Measurements from ENCODE around the gene RET. TPM values are rescaled to one million over a fixed set of nuclear protein-coding genes. Genes with fewer than 3 reads are reported as not detected.

The RET gene
- total RNA-seq, 1 experiment from 2014 or later: not detected

- H3K27ac Mint-ChIP-seq (ENCODE audit: unreplicated experiment): no peak overlapping the region
- no peak for DNase-seq
- no TSS peak for BruUV-seq (replicated peaks)
- CTCF ChIA-PET: no interaction called here
- H3K4me3 Mint-ChIP-seq (ENCODE audit: unreplicated experiment): no peak overlapping the region
- peaks cover 9% of the 10 kb centered on the region for H3K27me3 Mint-ChIP-seq (ENCODE audit: insufficient read depth, unreplicated experiment)
- Histone ChIP-seq H3K27me3 (replicated peaks; ENCODE audit: control insufficient read depth, insufficient read depth, low read length) (no peaks in the 10 kb centered on the region), H3K36me3 (ENCODE audit: control insufficient read depth, insufficient read depth, low read length) (no peaks in the 10 kb centered on the region), H3K9me3 (peaks cover 18% of the 10 kb centered on the region), H3K4me3 (ENCODE audit: low read depth, low read length) (no peak overlapping the region), H3K4me1 (no peaks in the 10 kb centered on the region)
- no peaks in the 10 kb centered on the region for H3K4me1 Mint-ChIP-seq (ENCODE audit: low read depth, unreplicated experiment)
- POLR2A ChIA-PET: no interaction called here
- H3K9me3 Mint-ChIP-seq (ENCODE audit: unreplicated experiment): peaks cover 19% of the 10 kb centered on the region
- intact Hi-C loops (cut with micrococcal nuclease; ENCODE audit: unreplicated experiment): no loop called here
- TF ChIP-seq CTCF (IDR thresholded peaks at IDR 0.05; ENCODE audit: insufficient read depth in 1 of 2, low read depth in 1 of 2, low read length in 1 of 2, severe bottlenecking in 1 of 2, unreplicated experiment in 1 of 2): no peak
- H3K36me3 Mint-ChIP-seq (ENCODE audit: insufficient read depth, unreplicated experiment): no peaks in the 10 kb centered on the region
These were observed 47.8 kb upstream of the RET start for GRCh38 chr10:43029043-43029442.

GRCh38 chr10:43032613-43033012 lies 44.3 kb upstream of the RET start:
- Histone ChIP-seq H3K36me3 (ENCODE audit: control insufficient read depth, insufficient read depth, low read length) (no peaks in the 10 kb centered on the region), H3K4me1 (no peaks in the 10 kb centered on the region), H3K4me3 (ENCODE audit: low read depth, low read length) (no peak overlapping the region), H3K27me3 (replicated peaks; ENCODE audit: control insufficient read depth, insufficient read depth, low read length) (no peaks in the 10 kb centered on the region), H3K9me3 (peaks cover 18% of the 10 kb centered on the region)
- intact Hi-C loops (cut with micrococcal nuclease; ENCODE audit: unreplicated experiment): no loop called here
- Mint-ChIP-seq H3K4me1 (ENCODE audit: low read depth, unreplicated experiment) (no peaks in the 10 kb centered on the region), H3K36me3 (ENCODE audit: insufficient read depth, unreplicated experiment) (no peaks in the 10 kb centered on the region), H3K27ac (ENCODE audit: unreplicated experiment) (no peak overlapping the region), H3K4me3 (ENCODE audit: unreplicated experiment) (no peak overlapping the region), H3K27me3 (ENCODE audit: insufficient read depth, unreplicated experiment) (peaks cover 17% of the 10 kb centered on the region), H3K9me3 (ENCODE audit: unreplicated experiment) (peaks cover 26% of the 10 kb centered on the region)
- BruUV-seq (replicated peaks): no TSS peak
- POLR2A ChIA-PET: no interaction called here
- no peak for TF ChIP-seq CTCF (IDR thresholded peaks at IDR 0.05; ENCODE audit: insufficient read depth in 1 of 2, low read depth in 1 of 2, low read length in 1 of 2, severe bottlenecking in 1 of 2, unreplicated experiment in 1 of 2)
- DNase-seq: no peak
- CTCF ChIA-PET: no interaction called here

GRCh38 chr10:43035800-43036199 lies 41.1 kb upstream of the RET start:
- POLR2A ChIA-PET: no interaction called here
- H3K36me3 Mint-ChIP-seq (ENCODE audit: insufficient read depth, unreplicated experiment): no peaks in the 10 kb centered on the region
- peaks cover 17% of the 10 kb centered on the region for H3K27me3 Mint-ChIP-seq (ENCODE audit: insufficient read depth, unreplicated experiment)
- no peaks in the 10 kb centered on the region for H3K4me1 ChIP-seq
- H3K36me3 ChIP-seq (ENCODE audit: control insufficient read depth, insufficient read depth, low read length): no peaks in the 10 kb centered on the region
- H3K27me3 ChIP-seq (replicated peaks; ENCODE audit: control insufficient read depth, insufficient read depth, low read length): no peaks in the 10 kb centered on the region
- no peak overlapping the region for H3K4me3 Mint-ChIP-seq (ENCODE audit: unreplicated experiment)
- intact Hi-C loops (cut with micrococcal nuclease; ENCODE audit: unreplicated experiment): no loop called here
- TF ChIP-seq CTCF (IDR thresholded peaks at IDR 0.05; ENCODE audit: insufficient read depth in 1 of 2, low read depth in 1 of 2, low read length in 1 of 2, severe bottlenecking in 1 of 2, unreplicated experiment in 1 of 2): no peak
- no peak overlapping the region for H3K4me3 ChIP-seq (ENCODE audit: low read depth, low read length)
- peaks cover 26% of the 10 kb centered on the region for H3K9me3 Mint-ChIP-seq (ENCODE audit: unreplicated experiment)
- no TSS peak for BruUV-seq (replicated peaks)
- no peaks in the 10 kb centered on the region for H3K4me1 Mint-ChIP-seq (ENCODE audit: low read depth, unreplicated experiment)
- peaks cover 18% of the 10 kb centered on the region for H3K9me3 ChIP-seq
- no peak overlapping the region for H3K27ac Mint-ChIP-seq (ENCODE audit: unreplicated experiment)
- CTCF ChIA-PET: no interaction called here
- DNase-seq: no peak
